Esophagus muscularis mucosa (tissue), 4 donors: ENCODE results near the gene SLC12A2. TPM values are rescaled to one million over a fixed set of nuclear protein-coding genes. Genes with fewer than 3 reads are reported as not detected.

Experiments
- DNase-seq: peaks from one replicate; pipeline ENCODE4 v3.0.0-alpha.2; 2017; ENCODE audit errors: extremely low spot score
- H3K27ac ChIP-seq, 4 donors: fragments of 200-600 bp; sonication (generic); replicated peaks in 1 of 4; 1 replicate in 3 of 4; 2 replicates in 1 of 4; pipeline ENCODE4 v1.5.1; 2016 to 2019; ENCODE audit warnings: mild to moderate bottlenecking in 1 of 4
- H3K27me3 ChIP-seq, 4 donors: fragments of 200-600 bp; sonication (generic); one replicate each; pipeline versions ENCODE4 v1.5.1 to v1.6.0; 2016 to 2019
- H3K36me3 ChIP-seq, 4 donors: fragments of 200-600 bp; sonication (generic); one replicate each; pipeline ENCODE4 v1.5.1; 2016 to 2019
- H3K4me1 ChIP-seq, 4 donors: fragments of 200-600 bp; sonication (generic); one replicate each; pipeline ENCODE4 v1.5.1; 2016 to 2019
- H3K4me3 ChIP-seq, 4 donors: fragments of 200-600 bp; sonication (generic); 1 replicate in 2 of 4; 2 replicates in 2 of 4; pipeline ENCODE4 v1.5.1; 2016 to 2019; ENCODE audit warnings: mild to moderate bottlenecking in 4 of 4, moderate library complexity in 1 of 4
- H3K9me3 ChIP-seq, 4 donors: fragments of 200-600 bp; sonication (generic); 1 replicate in 3 of 4; 2 replicates in 1 of 4; pipeline ENCODE4 v1.5.1; 2016 to 2019
- EP300 ChIP-seq: sonication (generic); formaldehyde crosslinking; IDR thresholded peaks from one replicate; pipeline ENCODE4 v1.6.1; 2017; ENCODE audit warnings: antibody characterized with exemption
- POLR2A ChIP-seq: fragments of 450-650 bp; IDR thresholded peaks from one replicate; pipeline ENCODE4 v1.6.1; 2017; ENCODE audit warnings: antibody characterized with exemption, moderate library complexity, mild to moderate bottlenecking, low read depth
- POLR2AphosphoS5 ChIP-seq, 2 donors: sonication (generic); formaldehyde crosslinking; IDR thresholded peaks; one replicate each; pipeline ENCODE4 v1.6.1; 2017; ENCODE audit warnings: antibody characterized with exemption in 2 of 2
- WGBS: methylation state at CpG from one replicate; pipeline ENCODE4 v1.1.5; 2018; 5-methylcytosine and 5-hydroxymethylcytosine counted together
- intact Hi-C: fragments of 100-400 bp; cut with DNase I; formaldehyde crosslinking; loops from one replicate; pipeline ENCODE4 v1.15.1; 2023
- total RNA-seq, 4 donors: library from RNA; depleted of rRNA; stranded (reverse); fragments of >200 nt; gene quantifications; one replicate each; pipeline versions ENCODE4 v1.1.0 to v1.2.1, GENCODE V29; 2016
- TF ChIP-seq, protein P1 (sequence below), 3 experiments: fragments of 200-600 bp in 2 of 3; fragments of 450-650 bp in 1 of 3; sonication (generic) in 2 of 3; IDR thresholded peaks; one replicate each; pipeline ENCODE4 v1.5.1; 2017 to 2019; ENCODE audit warnings: antibody characterized with exemption in 3 of 3, mild to moderate bottlenecking in 2 of 3, moderate library complexity in 1 of 3

The SLC12A2 gene
- total RNA-seq, 4 donors from 2014 or later: 93.4 to 132 (median 113) TPM

DNA sequence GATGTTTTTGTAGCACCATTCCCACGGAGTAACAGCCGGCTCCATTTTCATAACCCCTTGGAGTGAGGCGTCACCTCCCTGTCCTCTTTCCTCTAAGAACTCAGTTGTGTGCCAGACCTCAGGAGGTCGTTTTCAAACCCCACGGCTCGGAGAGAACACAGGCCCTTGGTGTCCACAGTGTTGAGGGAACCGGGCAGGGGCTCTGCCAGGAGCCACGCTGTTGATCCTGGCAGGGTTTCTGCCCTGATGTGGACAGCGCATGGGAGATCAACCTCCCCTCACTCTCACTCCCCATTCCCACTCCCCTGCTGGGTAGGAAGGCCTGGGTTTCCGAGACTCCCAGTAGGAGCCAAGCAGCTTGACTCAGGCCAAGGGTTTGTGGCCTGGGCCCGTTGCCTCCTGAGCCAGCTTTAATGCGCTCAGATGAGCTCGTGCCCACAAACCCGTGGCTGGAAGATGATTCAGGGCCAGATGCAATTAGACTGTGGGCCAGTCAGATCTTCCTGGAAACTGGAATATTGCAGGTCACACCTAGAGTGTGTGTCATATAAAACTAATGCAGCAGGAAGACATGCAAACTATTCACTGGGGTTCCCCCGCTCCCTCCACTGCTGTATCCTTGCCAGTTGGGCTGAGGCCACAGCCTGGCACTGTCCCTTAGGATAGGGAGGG, 133.4 kb downstream of the SLC12A2 start:
- no peaks in the 10 kb centered on the region for H3K9me3 ChIP-seq
- DNase-seq: no peak
- no peak overlapping the region for H3K4me3 ChIP-seq
- no peak overlapping the region for H3K27ac ChIP-seq
- H3K36me3 ChIP-seq: no peaks in the 10 kb centered on the region
- H3K27me3 ChIP-seq: no peaks in the 10 kb centered on the region
- peaks cover 7 to 14% (median 11%) of the 10 kb centered on the region in 4 donors for H3K4me1 ChIP-seq
- intact Hi-C loops: no loop called here
- WGBS: 75% methylated on average over 9 of the region's 15 CpGs
- TF ChIP-seq, protein P1, sequence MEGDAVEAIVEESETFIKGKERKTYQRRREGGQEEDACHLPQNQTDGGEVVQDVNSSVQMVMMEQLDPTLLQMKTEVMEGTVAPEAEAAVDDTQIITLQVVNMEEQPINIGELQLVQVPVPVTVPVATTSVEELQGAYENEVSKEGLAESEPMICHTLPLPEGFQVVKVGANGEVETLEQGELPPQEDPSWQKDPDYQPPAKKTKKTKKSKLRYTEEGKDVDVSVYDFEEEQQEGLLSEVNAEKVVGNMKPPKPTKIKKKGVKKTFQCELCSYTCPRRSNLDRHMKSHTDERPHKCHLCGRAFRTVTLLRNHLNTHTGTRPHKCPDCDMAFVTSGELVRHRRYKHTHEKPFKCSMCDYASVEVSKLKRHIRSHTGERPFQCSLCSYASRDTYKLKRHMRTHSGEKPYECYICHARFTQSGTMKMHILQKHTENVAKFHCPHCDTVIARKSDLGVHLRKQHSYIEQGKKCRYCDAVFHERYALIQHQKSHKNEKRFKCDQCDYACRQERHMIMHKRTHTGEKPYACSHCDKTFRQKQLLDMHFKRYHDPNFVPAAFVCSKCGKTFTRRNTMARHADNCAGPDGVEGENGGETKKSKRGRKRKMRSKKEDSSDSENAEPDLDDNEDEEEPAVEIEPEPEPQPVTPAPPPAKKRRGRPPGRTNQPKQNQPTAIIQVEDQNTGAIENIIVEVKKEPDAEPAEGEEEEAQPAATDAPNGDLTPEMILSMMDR (IDR thresholded peaks at IDR 0.05): no peak
- TF ChIP-seq POLR2A (no peak), POLR2AphosphoS5 (IDR thresholded peaks at IDR 0.05) (no peak), EP300 (no peak)

DNA sequence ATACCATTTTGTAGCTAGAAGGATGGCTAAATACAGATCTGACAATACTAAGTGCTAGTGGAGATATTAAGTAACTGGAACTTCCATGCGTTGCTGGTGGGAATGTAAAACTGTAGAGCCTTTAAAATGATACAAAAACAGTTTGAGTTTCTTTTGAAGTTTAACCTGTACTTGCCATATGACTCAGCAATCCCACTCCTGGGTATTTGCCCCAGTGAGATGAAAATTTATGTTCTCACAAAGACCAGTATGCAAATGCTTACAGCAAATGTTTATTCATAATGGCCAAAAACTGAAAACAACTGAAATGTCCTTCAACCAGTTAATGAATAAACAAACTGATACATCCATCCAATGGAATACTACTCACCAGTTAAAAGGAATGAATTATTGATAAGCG, 137.3 kb downstream of the SLC12A2 start:
- Histone ChIP-seq H3K4me1 (peaks cover 6 to 8% (median 7%) of the 10 kb centered on the region in 4 donors), H3K27me3 (no peaks in the 10 kb centered on the region), H3K36me3 (no peaks in the 10 kb centered on the region), H3K9me3 (no peaks in the 10 kb centered on the region), H3K4me3 (no peak overlapping the region), H3K27ac (no peak overlapping the region)
- no peak for TF ChIP-seq POLR2A
- TF ChIP-seq EP300: no peak
- no peak for TF ChIP-seq POLR2AphosphoS5 (IDR thresholded peaks at IDR 0.05)
- TF ChIP-seq, protein P1 (IDR thresholded peaks at IDR 0.05): no peak
- 94% methylated on average over 2 of the region's 2 CpGs for WGBS
- intact Hi-C loops: no loop called here
- DNase-seq: no peak

DNA sequence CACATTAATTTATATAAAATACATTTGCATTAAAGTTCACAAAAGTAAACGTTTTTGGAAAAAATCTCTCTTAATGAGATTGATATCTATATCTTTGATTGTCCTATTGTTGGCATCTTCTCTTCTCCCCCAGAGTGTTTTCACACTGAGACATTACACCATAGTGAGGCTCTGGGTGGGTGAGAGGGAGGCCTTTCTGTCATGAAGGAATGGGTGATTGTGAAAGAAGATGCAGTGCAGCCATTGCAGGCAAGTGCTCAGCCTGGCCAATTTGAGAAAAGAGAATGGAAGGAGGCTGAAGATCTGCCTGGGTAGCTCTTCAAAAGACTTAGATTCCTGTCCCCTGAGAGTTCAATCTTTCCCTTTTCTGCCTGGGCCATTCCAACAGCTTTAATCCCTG, 140.8 kb downstream of the SLC12A2 start:
- TF ChIP-seq EP300: no peak
- TF ChIP-seq, protein P1 (IDR thresholded peaks at IDR 0.05): no peak
- no peak for TF ChIP-seq POLR2AphosphoS5 (IDR thresholded peaks at IDR 0.05)
- no peak for TF ChIP-seq POLR2A
- Histone ChIP-seq H3K27me3 (no peaks in the 10 kb centered on the region), H3K9me3 (no peaks in the 10 kb centered on the region), H3K27ac (no peak overlapping the region), H3K4me3 (no peak overlapping the region), H3K4me1 (peaks cover 0 to 15% (median 12%) of the 10 kb centered on the region in 4 donors), H3K36me3 (no peaks in the 10 kb centered on the region)
- DNase-seq: no peak
- intact Hi-C loops: no loop called here
- 89% methylated on average over 1 of the region's 1 CpG for WGBS

DNA sequence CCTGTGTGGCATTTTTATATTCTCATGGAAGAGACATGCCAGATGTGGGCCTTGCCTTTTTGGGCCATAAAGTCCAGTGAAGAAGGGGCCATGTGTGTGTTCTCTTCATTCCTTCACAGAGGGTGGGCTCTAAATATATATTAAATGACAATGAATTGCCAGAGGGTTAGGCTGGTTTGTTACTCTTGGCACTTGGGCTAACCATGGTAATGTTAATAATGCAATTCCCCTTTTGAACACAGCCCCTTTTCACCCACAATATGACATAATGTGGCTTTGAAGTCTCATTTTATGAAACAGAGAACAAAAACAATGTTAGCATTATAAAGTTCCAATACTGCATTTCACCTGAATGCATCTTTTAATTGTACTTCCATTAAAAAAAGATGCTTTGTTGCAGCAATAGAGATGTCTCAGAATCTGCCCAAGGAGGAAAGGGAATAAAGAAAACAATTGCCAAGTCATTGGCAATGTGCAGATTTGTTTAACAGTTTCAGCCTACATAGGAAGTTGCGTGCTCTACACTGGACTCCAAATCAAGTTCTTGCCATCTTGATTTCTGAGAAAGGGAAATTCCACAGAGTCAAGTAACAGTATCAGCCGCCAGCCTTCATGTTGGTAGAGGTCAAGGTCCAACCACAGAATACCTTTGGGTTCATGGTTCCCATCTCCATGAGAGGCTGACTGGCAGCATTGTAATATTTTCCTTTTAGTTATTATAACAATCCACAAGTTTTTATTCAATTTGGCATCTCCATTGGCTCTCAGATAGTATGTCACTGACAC, 141.9 kb downstream of the SLC12A2 start:
- WGBS: 95% methylated on average over 2 of the region's 2 CpGs
- intact Hi-C loops: no loop called here
- H3K4me1 ChIP-seq: peaks cover 0 to 15% (median 12%) of the 10 kb centered on the region in 4 donors
- H3K27ac ChIP-seq: no peak overlapping the region
- no peaks in the 10 kb centered on the region for H3K36me3 ChIP-seq
- H3K27me3 ChIP-seq: no peaks in the 10 kb centered on the region
- no peak for TF ChIP-seq POLR2A
- DNase-seq: no peak
- no peak overlapping the region for H3K4me3 ChIP-seq
- no peaks in the 10 kb centered on the region for H3K9me3 ChIP-seq

DNA sequence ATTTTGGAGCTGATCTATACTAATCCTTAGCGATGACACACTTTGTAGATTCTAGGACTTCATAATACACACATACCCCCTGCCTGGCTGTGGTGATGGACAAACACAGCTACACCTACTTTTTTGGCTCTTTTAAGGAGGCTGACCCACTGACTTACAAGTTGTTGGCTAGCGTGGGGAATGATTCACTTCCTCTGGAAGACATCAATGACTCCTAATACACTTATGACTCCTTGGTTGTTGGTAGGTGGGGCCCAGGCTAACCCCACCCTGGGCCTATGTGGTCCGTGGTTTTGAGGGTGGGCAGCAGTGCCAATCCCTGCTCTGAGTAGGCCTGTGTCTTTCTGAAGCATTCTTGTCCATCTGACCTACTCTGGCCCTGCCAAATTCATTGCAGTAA, 144.4 kb downstream of the SLC12A2 start:
- WGBS: 31% methylated on average over 3 of the region's 3 CpGs
- TF ChIP-seq POLR2A (no peak), EP300 (no peak), POLR2AphosphoS5 (IDR thresholded peaks at IDR 0.05) (no peak)
- TF ChIP-seq, protein P1 (IDR thresholded peaks at IDR 0.05): no peak

More for the DNA sequence above, 144.4 kb downstream of the SLC12A2 start:
- Histone ChIP-seq H3K9me3 (no peaks in the 10 kb centered on the region), H3K27ac (no peak overlapping the region), H3K36me3 (no peaks in the 10 kb centered on the region), H3K4me1 (peaks cover 0 to 15% (median 12%) of the 10 kb centered on the region in 4 donors), H3K27me3 (no peaks in the 10 kb centered on the region), H3K4me3 (no peak overlapping the region)
- intact Hi-C loops: no loop called here
- no peak for DNase-seq
